ENCODE measurements around the gene UBA3.

DNA sequence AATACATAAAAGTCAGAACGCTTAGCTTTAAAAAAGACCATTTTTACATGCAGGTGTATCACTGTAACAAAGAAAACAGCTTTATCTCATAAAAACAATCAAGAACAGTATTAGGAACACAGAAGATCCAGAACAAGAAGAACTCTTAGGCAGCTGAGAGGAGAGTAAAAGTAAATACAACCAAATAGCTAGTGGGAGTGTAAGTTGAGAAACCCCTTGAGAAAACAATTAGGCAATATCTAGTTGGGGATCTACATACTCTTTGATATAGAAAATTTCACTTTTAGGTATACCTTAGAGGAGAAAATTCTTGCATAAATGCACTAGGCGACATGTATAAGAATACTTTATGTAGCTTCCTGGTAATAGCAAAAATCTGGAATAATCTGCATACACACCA, 35.6 kb downstream of the UBA3 start:
- TF ChIP-seq GATA3 (IDR thresholded peaks at IDR 0.05; ENCODE audit: low read depth, low read length), result no peak
- no peak for TF ChIP-seq GATA2 (IDR thresholded peaks at IDR 0.05; ENCODE audit: low read depth, low read length)

Data from SH-SY5Y (cell line).